H1 (cell line): ENCODE measurements around the gene SLC35F1. TPM values are rescaled to one million over a fixed set of nuclear protein-coding genes. Genes with fewer than 3 reads are reported as not detected.

Source experiments
- CTCF ChIA-PET: fragments of 300-600 bp; sonication (Branson Sonifier 250); formaldehyde crosslinking; loops from one replicate; lab custom pipeline; 2021; ENCODE audit not compliant: partially characterized antibody; lab: Charles Lee
- POLR2A ChIA-PET: fragments of 300-600 bp; sonication (Branson Sonifier 250); formaldehyde crosslinking; loops from one replicate; lab custom pipeline; 2021; ENCODE audit warnings: inconsistent platforms; ENCODE audit not compliant: partially characterized antibody; lab: Charles Lee
- DNase-seq, 2 experiments: peaks; one replicate each; pipeline versions ENCODE4 v3.0.0 to v3.0.0-alpha.2; 2010 to 2022; ENCODE audit warnings: low spot score in 2 of 2, low read depth in 1 of 2, mixed read lengths in 1 of 2
- FAIRE-seq: peaks from 2 replicates; lab custom pipeline; 2011; peaks lifted over from hg19 to GRCh38; lab: Jason Lieb, UNC
- H2AFZ ChIP-seq: 2 replicates; pipeline ENCODE4 v1.8.1; 2012; ENCODE audit warnings: low read length, inconsistent platforms
- H2AK5ac ChIP-seq: 2 replicates; pipeline ENCODE4 v1.6.1; 2013; ENCODE audit warnings: low read depth, low read length
- H2BK120ac ChIP-seq: replicated peaks from 2 replicates; pipeline ENCODE3; 2013; ENCODE audit warnings: low read depth, low read length, inconsistent platforms
- H2BK12ac ChIP-seq: 2 replicates; pipeline ENCODE4 v1.6.1; 2013; ENCODE audit warnings: low read depth, low read length
- H2BK15ac ChIP-seq: 2 replicates; pipeline ENCODE4 v1.6.1; 2013; ENCODE audit warnings: low read length
- H2BK20ac ChIP-seq: 2 replicates; pipeline ENCODE4 v1.6.1; 2013; ENCODE audit warnings: low read length
- H2BK5ac ChIP-seq: 2 replicates; pipeline ENCODE4 v1.6.1; 2013; ENCODE audit warnings: low read depth, low read length
- H3K14ac ChIP-seq: 2 replicates; pipeline ENCODE4 v1.6.1; 2013; ENCODE audit warnings: inconsistent platforms; ENCODE audit not compliant: insufficient read length
- H3K18ac ChIP-seq: 2 replicates; pipeline ENCODE4 v1.6.1; 2013; ENCODE audit warnings: low read length; ENCODE audit errors: extremely low read depth
- H3K23ac ChIP-seq: 2 replicates; pipeline ENCODE4 v1.6.1; 2013; ENCODE audit warnings: inconsistent platforms; ENCODE audit not compliant: insufficient read length
- H3K23me2 ChIP-seq: 2 replicates; pipeline ENCODE4 v1.6.1; 2013; ENCODE audit warnings: low read depth, low read length
- H3K27ac ChIP-seq: 2 replicates; pipeline ENCODE4 v1.6.1; 2011; ENCODE audit warnings: low read depth, low read length, inconsistent platforms
- H3K27me3 ChIP-seq, 4 experiments: replicated peaks in 1 of 4; 1 replicate in 1 of 4; 2 replicates in 3 of 4; pipeline versions ENCODE4 v1.6.1 to v1.8.1; 2011 to 2013; ENCODE audit warnings: low read length in 3 of 4, mild to moderate bottlenecking in 3 of 4, inconsistent platforms in 2 of 4, mixed read lengths in 2 of 4, moderate library complexity in 1 of 4; ENCODE audit not compliant: control insufficient read depth in 3 of 4, insufficient read depth in 3 of 4; ENCODE audit errors: extremely low read depth in 1 of 4
- H3K36me3 ChIP-seq, 4 experiments: 2 replicates each; pipeline versions ENCODE4 v1.6.1 to v1.8.1; 2011 to 2013; ENCODE audit warnings: mild to moderate bottlenecking in 4 of 4, low read length in 3 of 4, moderate library complexity in 2 of 4, control low read depth in 1 of 4, inconsistent platforms in 1 of 4; ENCODE audit not compliant: insufficient read depth in 4 of 4, control insufficient read depth in 2 of 4
- H3K4ac ChIP-seq: replicated peaks from 2 replicates; pipeline ENCODE3; 2013; ENCODE audit warnings: low read length, low read depth, mixed read lengths, inconsistent platforms; ENCODE audit not compliant: insufficient read length
- H3K4me1 ChIP-seq, 4 experiments: replicated peaks in 1 of 4; 1 replicate in 1 of 4; 2 replicates in 3 of 4; pipeline versions ENCODE4 v1.6.1 to v1.8.1; 2011 to 2013; ENCODE audit warnings: low read length in 3 of 4, inconsistent platforms in 2 of 4, mixed read lengths in 1 of 4; ENCODE audit not compliant: insufficient read depth in 4 of 4, control insufficient read depth in 3 of 4
- H3K4me2 ChIP-seq, 2 experiments: 2 replicates each; pipeline versions ENCODE4 v1.6.1 to v1.8.1; 2011 to 2013; ENCODE audit warnings: low read depth in 2 of 2, low read length in 2 of 2, control low read depth in 1 of 2, inconsistent platforms in 1 of 2, mild to moderate bottlenecking in 1 of 2; ENCODE audit not compliant: insufficient read depth in 1 of 2
- H3K4me3 ChIP-seq, 4 experiments: fragments of 200-600, 300-600 bp in 1 of 4; sonication (generic), shearing (Covaris generic), sonication (Bioruptor Twin) in 1 of 4; 2 replicates each; pipeline versions ENCODE4 v1.5.1 to v1.8.1; 2011 to 2016; ENCODE audit warnings: low read length in 4 of 4, low read depth in 3 of 4, control low read depth in 2 of 4, inconsistent platforms in 2 of 4, mild to moderate bottlenecking in 2 of 4, mixed read lengths in 1 of 4, moderate library complexity in 1 of 4; ENCODE audit not compliant: insufficient read depth in 2 of 4; ENCODE audit errors: extremely low read depth in 1 of 4
- H3K56ac ChIP-seq: replicated peaks from 2 replicates; pipeline ENCODE3; 2013; ENCODE audit warnings: low read depth, mild to moderate bottlenecking, mixed read lengths, low read length, inconsistent platforms; ENCODE audit not compliant: insufficient read length
- H3K79me1 ChIP-seq: 2 replicates; pipeline ENCODE4 v1.6.1; 2013; ENCODE audit warnings: low read depth, low read length, control low read depth
- H3K79me2 ChIP-seq, 2 experiments: 2 replicates each; pipeline versions ENCODE4 v1.6.1 to v1.8.1; 2012 to 2013; ENCODE audit warnings: low read length in 2 of 2, mild to moderate bottlenecking in 2 of 2, inconsistent platforms in 1 of 2; ENCODE audit not compliant: insufficient read depth in 2 of 2, control insufficient read depth in 1 of 2
- H3K9ac ChIP-seq, 4 experiments: replicated peaks in 1 of 4; 1 replicate in 1 of 4; 2 replicates in 3 of 4; pipeline versions ENCODE4 v1.6.1 to v1.8.1; 2011 to 2013; ENCODE audit warnings: low read depth in 3 of 4, low read length in 3 of 4, control low read depth in 2 of 4, mild to moderate bottlenecking in 2 of 4, moderate library complexity in 2 of 4, inconsistent platforms in 1 of 4; ENCODE audit errors: extremely low read depth in 1 of 4
- H3K9me3 ChIP-seq, 2 experiments: 2 replicates each; pipeline versions ENCODE4 v1.6.1 to v1.8.1; 2012 to 2013; ENCODE audit warnings: mild to moderate bottlenecking in 2 of 2, moderate library complexity in 2 of 2, control low read depth in 1 of 2, inconsistent platforms in 1 of 2, low read depth in 1 of 2, low read length in 1 of 2, mixed read lengths in 1 of 2; ENCODE audit not compliant: insufficient read depth in 2 of 2
- H4K20me1 ChIP-seq, 2 experiments: replicated peaks in 1 of 2; 2 replicates each; pipeline versions ENCODE3 to v1.8.1; 2011 to 2013; ENCODE audit warnings: inconsistent platforms in 2 of 2, low read length in 2 of 2, mild to moderate bottlenecking in 1 of 2; ENCODE audit not compliant: insufficient read depth in 2 of 2, control insufficient read depth in 1 of 2
- H4K5ac ChIP-seq: 2 replicates; pipeline ENCODE4 v1.6.1; 2013; ENCODE audit warnings: low read length, low read depth, mixed read lengths, inconsistent platforms; ENCODE audit not compliant: insufficient read length
- H4K8ac ChIP-seq: 2 replicates; pipeline ENCODE4 v1.8.0; 2013; ENCODE audit warnings: mild to moderate bottlenecking, moderate library complexity, low read length, inconsistent platforms; ENCODE audit not compliant: insufficient read depth; ENCODE audit errors: extremely low read depth
- H4K91ac ChIP-seq: replicated peaks from 2 replicates; pipeline ENCODE3; 2013; ENCODE audit warnings: low read length, mixed read lengths, inconsistent platforms; ENCODE audit not compliant: insufficient read length
- CHD1 ChIP-seq: IDR thresholded peaks from 2 replicates; pipeline ENCODE4 v1.6.1; 2012; ENCODE audit warnings: low read depth, low read length, improper control_type of control experiment
- CHD2 ChIP-seq: IDR thresholded peaks from 2 replicates; pipeline ENCODE4 v1.6.1; 2012; ENCODE audit warnings: low read length, improper control_type of control experiment
- EGR1 ChIP-seq: IDR thresholded peaks from 2 replicates; pipeline ENCODE4 v1.6.1; 2011; ENCODE audit warnings: low read depth, low read length, borderline replicate concordance
- GTF2F1 ChIP-seq: IDR thresholded peaks from 2 replicates; pipeline ENCODE4 v1.6.1; 2012; ENCODE audit warnings: low read depth, low read length, improper control_type of control experiment, borderline replicate concordance
- JUN ChIP-seq: IDR thresholded peaks from 2 replicates; pipeline ENCODE4 v1.6.1; 2011; ENCODE audit warnings: low read depth, mild to moderate bottlenecking, improper control_type of control experiment, low read length
- JUND ChIP-seq: IDR thresholded peaks from 2 replicates; pipeline ENCODE4 v1.6.1; 2011; ENCODE audit warnings: mild to moderate bottlenecking, improper control_type of control experiment, low read length
- MAX ChIP-seq: IDR thresholded peaks from 2 replicates; pipeline ENCODE4 v1.6.1; 2012; ENCODE audit warnings: inconsistent platforms
- NANOG ChIP-seq: IDR thresholded peaks from 2 replicates; pipeline ENCODE4 v1.6.1; 2011; ENCODE audit warnings: low read length, low read depth, mild to moderate bottlenecking, inconsistent platforms; ENCODE audit not compliant: insufficient read depth, poor library complexity, severe bottlenecking
- RAD21 ChIP-seq, 2 experiments: IDR thresholded peaks in 1 of 2; conservative IDR thresholded peaks in 1 of 2; 2 replicates each; pipeline ENCODE4 v1.6.1; 2011; ENCODE audit warnings: low read depth in 2 of 2, low read length in 2 of 2, improper control_type of control experiment in 1 of 2, inconsistent platforms in 1 of 2, mild to moderate bottlenecking in 1 of 2, moderate library complexity in 1 of 2
- RBBP5 ChIP-seq: IDR thresholded peaks from 2 replicates; pipeline ENCODE4 v1.7.1; 2012; ENCODE audit warnings: low read depth, mild to moderate bottlenecking, inconsistent platforms, low read length, moderate library complexity, borderline replicate concordance
- SIRT6 ChIP-seq: IDR thresholded peaks from one replicate; pipeline ENCODE4 v1.7.1; 2012; ENCODE audit warnings: low read length, inconsistent platforms
- SIX5 ChIP-seq: IDR thresholded peaks from 2 replicates; pipeline ENCODE4 v1.6.1; 2011; ENCODE audit warnings: mild to moderate bottlenecking, low read depth, low read length
- SP2 ChIP-seq: IDR thresholded peaks from 2 replicates; pipeline ENCODE4 v1.6.1; 2012; ENCODE audit warnings: mild to moderate bottlenecking, low read length, inconsistent platforms
- TAF7 ChIP-seq: optimal IDR thresholded peaks from 2 replicates; pipeline ENCODE3; 2011; ENCODE audit warnings: low read depth, mild to moderate bottlenecking, inconsistent platforms, low read length, moderate library complexity, borderline replicate concordance
- WGBS, 2 experiments: shearing (Covaris generic) in 1 of 2; methylation state at CpG; one replicate each; pipeline versions ENCODE4 v1.1.6 to v1.1.7; 2013 to 2015; ENCODE audit warnings: low lambda C conversion rate in 2 of 2, mixed read lengths in 2 of 2, inconsistent platforms in 1 of 2, low coverage in 1 of 2, missing lambda C conversion rate in 1 of 2; ENCODE audit not compliant: insufficient replicate concordance in 2 of 2, insufficient coverage in 1 of 2, insufficient read length in 1 of 2; ENCODE audit errors: extremely low coverage in 1 of 2, missing lambda C conversion rate in 1 of 2; 5-methylcytosine and 5-hydroxymethylcytosine counted together
- polyA plus RNA-seq, 7 experiments: library from polyadenylated mRNA; depleted of rRNA in 3 of 7; stranded (reverse) in 5 of 7; unstranded in 2 of 7; fragments of >200 nt in 5 of 7; fragments of 200-250 nt in 2 of 7; gene quantifications; 1 replicate in 5 of 7; 2 replicates in 1 of 7; 4 replicates in 1 of 7; pipeline versions ENCODE4 v1.2.1 to v1.2.3, GENCODE V29; 2011 to 2013; ENCODE audit warnings: missing spikeins in 2 of 7, mixed read lengths in 2 of 7
- total RNA-seq: library from RNA; stranded (reverse); fragmentation: NEBNext Ultra II Directional; extraction: Animal tissue kit (Norgen Biotek cat#: 25700); gene quantifications from 2 replicates; pipeline ENCODE4 v1.2.1, GENCODE V29; 2021
- TF ChIP-seq, protein P1 (sequence below): IDR thresholded peaks from 2 replicates; pipeline ENCODE4 v1.6.1; 2011; ENCODE audit warnings: low read depth, mild to moderate bottlenecking, low read length; ENCODE audit not compliant: insufficient read depth

Gene SLC35F1
- total and polyA plus RNA-seq, 2 of the 8 experiments (the other 6 are each of a cell fraction or from before 2014, with no cell fraction given), result 7.0 to 10.0 TPM

GRCh38 chr6:118294906-118295305, 387.8 kb downstream of the SLC35F1 start:
- Histone ChIP-seq H2AK5ac (no peak overlapping the region), H3K27me3 (no peaks in the 10 kb centered on the region), H3K4me2 (no peak overlapping the region), H4K5ac (no peak overlapping the region), H3K4me1 (no peaks in the 10 kb centered on the region), H3K4me3 (no peak overlapping the region), H2BK120ac (no peak overlapping the region), H2BK12ac (no peak overlapping the region), H4K20me1 (no peaks in the 10 kb centered on the region), H4K91ac (no peak overlapping the region), H3K14ac (no peak overlapping the region), H3K23ac (no peak overlapping the region), H2AFZ (no peak overlapping the region), H3K4ac (no peak overlapping the region), H3K9me3 (no peaks in the 10 kb centered on the region), H3K9ac (no peak overlapping the region), H2BK5ac (no peak overlapping the region), H3K18ac (no peak overlapping the region), H3K23me2 (no peaks in the 10 kb centered on the region), H2BK20ac (no peak overlapping the region), H3K36me3 (no peaks in the 10 kb centered on the region), H3K27ac (no peak overlapping the region), H3K79me2 (no peaks in the 10 kb centered on the region), H2BK15ac (no peak overlapping the region), H3K56ac (no peak overlapping the region), H4K8ac (no peak overlapping the region), H3K79me1 (no peaks in the 10 kb centered on the region; the same call in 1 of the 2 replicates)
- FAIRE-seq (no peak), DNase-seq (no peak)
- ChIA-PET CTCF (no interaction called here), POLR2A (no interaction called here)
- 80% methylated on average over 1 of the region's 1 CpG; no CpG with 5 or more reads in 1 of the 2 experiments for WGBS, 2 experiments
- TF ChIP-seq JUN (no peak), NANOG (no peak), EGR1 (no peak), JUND (no peak), TAF7 (no peak), SP2 (no peak), CHD1 (no peak), MAX (no peak), RBBP5 (no peak), SIX5 (no peak), GTF2F1 (no peak), RAD21 (IDR thresholded peaks at IDR 0.05 in 1 of 2, conservative IDR thresholded peaks at IDR 0.05 in 1 of 2; ENCODE audit: low read depth in 2 of 2, low read length in 2 of 2) (no peak), CHD2 (no peak), SIRT6 (no peak)
- TF ChIP-seq, protein P1, sequence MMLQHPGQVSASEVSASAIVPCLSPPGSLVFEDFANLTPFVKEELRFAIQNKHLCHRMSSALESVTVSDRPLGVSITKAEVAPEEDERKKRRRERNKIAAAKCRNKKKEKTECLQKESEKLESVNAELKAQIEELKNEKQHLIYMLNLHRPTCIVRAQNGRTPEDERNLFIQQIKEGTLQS, result no peak
